ENCODE measurements around the gene STMN3. TPM values are rescaled to one million over a fixed set of nuclear protein-coding genes. Genes with fewer than 3 reads are reported as not detected.

The STMN3 gene
- total RNA-seq, 1 donor from 2014 or later: 112 TPM

DNA sequence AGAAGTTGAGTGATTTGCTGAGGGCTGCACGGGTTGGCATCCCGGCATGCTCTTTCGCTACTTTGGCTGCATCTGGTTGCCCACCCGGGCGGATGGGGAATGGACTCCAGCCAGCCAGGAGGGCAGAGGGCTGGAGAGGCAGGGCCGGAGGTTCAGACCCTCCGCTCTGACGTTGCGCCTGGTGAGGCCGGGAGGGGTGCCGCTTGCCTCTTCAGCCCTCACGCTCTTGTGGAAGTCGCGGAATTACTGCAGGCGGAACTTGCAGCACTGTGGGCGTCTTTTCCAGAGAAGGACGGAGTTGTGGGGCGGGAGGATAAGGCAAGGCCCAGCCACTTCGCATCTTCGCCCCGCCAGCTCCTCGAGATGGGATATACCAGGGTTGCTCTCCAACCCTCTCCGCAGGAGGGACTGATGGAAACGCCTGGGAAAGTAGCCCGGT is 5.5 kb upstream of the STMN3 start:
- TF ChIP-seq, protein P1, sequence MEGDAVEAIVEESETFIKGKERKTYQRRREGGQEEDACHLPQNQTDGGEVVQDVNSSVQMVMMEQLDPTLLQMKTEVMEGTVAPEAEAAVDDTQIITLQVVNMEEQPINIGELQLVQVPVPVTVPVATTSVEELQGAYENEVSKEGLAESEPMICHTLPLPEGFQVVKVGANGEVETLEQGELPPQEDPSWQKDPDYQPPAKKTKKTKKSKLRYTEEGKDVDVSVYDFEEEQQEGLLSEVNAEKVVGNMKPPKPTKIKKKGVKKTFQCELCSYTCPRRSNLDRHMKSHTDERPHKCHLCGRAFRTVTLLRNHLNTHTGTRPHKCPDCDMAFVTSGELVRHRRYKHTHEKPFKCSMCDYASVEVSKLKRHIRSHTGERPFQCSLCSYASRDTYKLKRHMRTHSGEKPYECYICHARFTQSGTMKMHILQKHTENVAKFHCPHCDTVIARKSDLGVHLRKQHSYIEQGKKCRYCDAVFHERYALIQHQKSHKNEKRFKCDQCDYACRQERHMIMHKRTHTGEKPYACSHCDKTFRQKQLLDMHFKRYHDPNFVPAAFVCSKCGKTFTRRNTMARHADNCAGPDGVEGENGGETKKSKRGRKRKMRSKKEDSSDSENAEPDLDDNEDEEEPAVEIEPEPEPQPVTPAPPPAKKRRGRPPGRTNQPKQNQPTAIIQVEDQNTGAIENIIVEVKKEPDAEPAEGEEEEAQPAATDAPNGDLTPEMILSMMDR (conservative IDR thresholded peaks at IDR 0.05; ENCODE audit: low read depth, low read length): no peak
- H3K4me3 ChIP-seq (ENCODE audit: low read depth, low read length): peak overlapping the region; percentile 75
- DNase-seq (ENCODE audit: low read depth): no peak

DNA sequence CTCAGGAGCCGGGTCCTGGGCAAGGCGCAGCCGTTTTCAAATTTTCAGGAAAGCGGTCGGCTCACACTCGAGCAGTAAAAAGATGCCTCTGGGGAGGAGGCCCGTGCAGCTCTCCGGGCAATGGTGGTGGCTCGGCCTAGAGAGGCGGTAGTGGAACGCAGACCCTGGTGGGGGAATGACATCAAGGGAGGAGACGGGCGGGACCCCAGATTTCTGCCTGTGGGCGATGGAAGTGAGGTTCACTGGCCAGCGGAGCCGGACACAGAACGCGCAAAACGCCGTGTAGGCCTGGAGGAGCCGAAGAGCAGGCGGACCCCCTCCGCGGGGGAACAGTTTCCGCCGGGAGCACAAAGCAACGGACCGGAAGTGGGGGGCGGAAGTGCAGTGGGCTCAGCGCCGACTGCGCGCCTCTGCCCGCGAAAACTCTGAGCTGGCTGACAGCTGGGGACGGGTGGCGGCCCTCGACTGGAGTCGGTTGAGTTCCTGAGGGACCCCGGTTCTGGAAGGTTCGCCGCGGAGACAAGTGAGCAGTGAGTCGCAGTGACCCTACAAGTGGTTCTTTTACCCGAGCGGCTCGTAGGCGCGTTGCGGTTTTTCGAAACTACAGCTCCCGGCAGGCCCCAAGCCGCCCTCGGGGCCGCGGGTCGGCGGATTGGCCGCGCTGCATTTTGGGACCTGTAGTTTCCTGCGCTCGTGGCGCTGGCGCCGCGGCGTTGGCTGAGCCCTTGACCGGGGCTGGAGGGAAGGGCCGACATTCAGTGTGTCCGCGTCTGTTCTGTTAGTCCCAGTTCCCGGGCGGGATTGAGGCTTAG is 4.9 kb upstream of the STMN3 start, which contains the start of gene RTEL1:
Gene RTEL1 (plus strand): TSS at position 376 of the 812 bp plus-strand sequence. CDS start 1,091 bp downstream, outside the sequence.
- H3K4me3 ChIP-seq (ENCODE audit: low read depth, low read length): peak within 1 kb of the TSS; percentile 75
- peak; percentile 48 for DNase-seq (ENCODE audit: low read depth)
- TF ChIP-seq, protein P1 (conservative IDR thresholded peaks at IDR 0.05; ENCODE audit: low read depth, low read length): no peak

DNA sequence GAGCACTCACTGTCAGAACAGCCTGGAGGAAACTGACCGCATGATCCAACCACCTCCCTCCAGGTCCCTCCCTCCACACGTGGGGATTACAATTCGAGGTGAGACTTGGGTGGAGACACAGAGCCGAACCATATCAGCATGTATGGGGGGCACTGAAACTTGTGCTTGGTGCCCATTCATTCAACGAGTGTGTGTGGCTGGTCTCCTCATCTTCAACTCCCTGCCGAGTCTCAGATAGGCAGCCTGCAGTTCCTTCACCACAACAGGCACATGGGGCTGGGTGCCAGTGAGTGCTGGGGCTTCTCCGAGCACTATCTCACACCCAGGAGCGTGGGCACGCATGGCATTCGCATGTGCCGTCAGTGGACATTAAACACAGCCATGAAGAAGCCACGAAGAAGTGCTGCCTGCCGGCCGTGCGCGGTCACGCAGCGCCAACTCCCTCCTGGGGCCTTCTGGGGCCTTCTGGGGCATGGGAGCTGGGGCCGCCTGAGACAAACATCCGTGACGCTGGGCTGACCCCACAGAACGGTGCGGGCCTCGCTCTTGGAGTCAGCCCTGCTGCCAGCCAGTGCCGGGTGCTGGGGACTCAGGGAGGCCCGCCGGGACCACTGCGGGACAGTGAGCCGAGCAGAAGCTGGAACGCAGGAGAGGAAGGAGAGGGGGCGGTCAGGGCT is 4.2 kb upstream of the STMN3 start:
- DNase-seq (ENCODE audit: low read depth): no peak
- TF ChIP-seq, protein P1 (conservative IDR thresholded peaks at IDR 0.05; ENCODE audit: low read depth, low read length): no peak
- H3K4me3 ChIP-seq (ENCODE audit: low read depth, low read length): peak overlapping the region; percentile 75

DNA sequence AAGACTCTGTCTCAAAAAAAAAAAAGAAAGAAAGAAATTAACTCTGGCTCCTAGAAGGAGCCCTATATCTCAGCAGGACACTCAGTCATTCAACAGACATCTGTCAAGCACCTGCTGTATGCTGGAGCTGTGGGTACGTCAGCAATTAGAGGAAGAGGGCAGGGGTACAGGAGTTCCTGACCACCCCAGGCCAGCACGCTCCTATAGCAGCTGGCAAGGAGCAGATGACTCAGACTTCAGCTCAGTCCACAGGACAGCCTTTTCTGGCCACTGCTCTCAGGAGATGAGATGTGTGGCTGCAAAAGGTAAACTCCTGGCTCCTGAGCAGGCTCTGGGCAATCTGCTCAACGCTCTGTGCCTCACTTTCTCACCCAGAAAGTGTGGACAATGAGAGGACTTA is 3.2 kb upstream of the STMN3 start:
- no peak overlapping the region for H3K4me3 ChIP-seq (ENCODE audit: low read depth, low read length)
- no peak for DNase-seq (ENCODE audit: low read depth)
- TF ChIP-seq, protein P1 (conservative IDR thresholded peaks at IDR 0.05; ENCODE audit: low read depth, low read length): no peak

DNA sequence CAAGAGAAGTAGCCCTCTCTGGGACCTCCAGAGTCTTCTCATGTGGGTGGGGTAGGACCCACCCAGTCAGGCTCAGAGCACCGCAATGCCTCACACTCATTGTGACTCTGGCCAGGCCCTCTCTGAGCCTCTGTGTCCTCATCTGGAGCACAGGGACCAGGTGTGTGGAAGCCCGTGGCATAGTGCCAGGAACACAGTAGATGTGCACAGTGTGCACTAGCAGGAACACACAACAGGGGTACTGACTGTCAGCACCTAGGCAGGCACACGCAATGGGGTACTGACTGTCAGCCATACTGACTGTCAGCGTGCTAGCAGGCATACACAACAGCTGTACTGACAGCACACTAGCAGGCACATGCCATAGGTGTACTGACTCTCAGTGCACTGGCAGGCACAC is 2.0 kb upstream of the STMN3 start:
- TF ChIP-seq, protein P1 (conservative IDR thresholded peaks at IDR 0.05; ENCODE audit: low read depth, low read length): no peak
- DNase-seq (ENCODE audit: low read depth): no peak
- no peak overlapping the region for H3K4me3 ChIP-seq (ENCODE audit: low read depth, low read length)

DNA sequence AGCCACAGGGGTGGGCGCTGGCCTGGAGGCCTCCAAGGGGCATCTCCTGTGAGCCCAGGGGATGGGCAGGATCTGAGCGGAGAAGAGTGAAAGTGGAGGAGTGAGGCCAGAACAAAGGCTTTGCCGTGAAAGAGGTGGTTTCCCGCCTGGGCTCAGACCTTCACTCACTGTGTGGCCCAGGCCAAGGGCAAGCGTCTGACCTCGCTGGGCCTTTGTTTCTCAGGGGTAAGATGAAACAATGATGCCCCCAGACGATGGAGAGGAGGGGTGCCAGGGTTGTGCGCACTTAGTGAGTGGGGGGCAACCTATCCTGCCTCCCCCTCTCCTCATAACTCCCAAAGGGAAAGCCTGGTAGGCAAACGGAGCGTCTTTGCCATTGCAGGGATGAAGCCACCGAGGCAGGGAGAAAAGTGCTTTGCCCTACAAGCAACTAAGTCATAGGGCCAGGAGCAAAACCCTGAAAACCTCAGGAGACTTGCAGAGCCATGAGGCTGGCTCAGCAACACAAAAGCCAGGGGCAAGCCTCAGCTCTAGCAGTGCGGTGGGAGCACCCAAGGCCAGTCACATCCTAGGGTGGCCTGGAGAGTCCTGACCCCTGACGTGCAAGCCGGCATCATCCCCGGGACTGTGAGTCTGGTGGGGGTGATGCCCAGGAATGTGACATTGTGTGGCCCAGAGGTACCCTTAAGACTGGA is 897 bp upstream of the STMN3 start:
- H3K4me3 ChIP-seq (ENCODE audit: low read depth, low read length): peak overlapping the region; percentile 54
- DNase-seq (ENCODE audit: low read depth): no peak
- TF ChIP-seq, protein P1 (conservative IDR thresholded peaks at IDR 0.05; ENCODE audit: low read depth, low read length): no peak
